Sigmoid colon (tissue), 7 donors: Measurements from ENCODE around the gene NMNAT3. TPM values are rescaled to one million over a fixed set of nuclear protein-coding genes. Genes with fewer than 3 reads are reported as not detected.

Experiments
- DNase-seq: peaks from one replicate; pipeline ENCODE4 v3.0.0-alpha.2; 2019
- H3K27ac ChIP-seq, 4 donors: fragments of 200-600 bp; sonication (generic); one replicate each; pipeline ENCODE4 v1.5.1; 2016 to 2019; ENCODE audit warnings: mild to moderate bottlenecking in 1 of 4
- H3K27me3 ChIP-seq, 3 donors: fragments of 200-600 bp; sonication (generic); one replicate each; pipeline ENCODE4 v1.5.1; 2019; ENCODE audit warnings: mild to moderate bottlenecking in 1 of 3
- H3K36me3 ChIP-seq, 4 donors: fragments of 200-600 bp; sonication (generic); one replicate each; pipeline ENCODE4 v1.5.1; 2016 to 2019
- H3K4me1 ChIP-seq, 4 donors: fragments of 200-600 bp; sonication (generic); one replicate each; pipeline ENCODE4 v1.5.1; 2017 to 2019
- H3K4me3 ChIP-seq, 4 donors: fragments of 200-600 bp; sonication (generic); one replicate each; pipeline ENCODE4 v1.5.1; 2017 to 2019; ENCODE audit warnings: mild to moderate bottlenecking in 2 of 4, moderate library complexity in 1 of 4
- H3K9me3 ChIP-seq, 4 donors: fragments of 200-600 bp in 3 of 4; sonication (generic) in 3 of 4; one replicate each; pipeline versions ENCODE4 v1.5.1 to v1.6.1; 2013 to 2019
- EP300 ChIP-seq, 4 donors: sonication (generic); formaldehyde crosslinking; IDR thresholded peaks; one replicate each; pipeline ENCODE4 v1.6.1; 2017; ENCODE audit warnings: antibody characterized with exemption in 4 of 4
- POLR2A ChIP-seq, 2 donors: fragments of 450-650 bp; IDR thresholded peaks; one replicate each; pipeline ENCODE4 v1.6.1; 2016; ENCODE audit warnings: antibody characterized with exemption in 2 of 2, mild to moderate bottlenecking in 2 of 2, moderate library complexity in 2 of 2
- POLR2AphosphoS5 ChIP-seq, 4 donors: sonication (generic); formaldehyde crosslinking; IDR thresholded peaks; one replicate each; pipeline ENCODE4 v1.6.1; 2017; ENCODE audit warnings: antibody characterized with exemption in 4 of 4
- WGBS, 2 donors: extraction: QIAGEN DNeasy Blood & Tissue Kit; methylation state at CpG; one replicate each; pipeline ENCODE4 v1.1.7; 2013; 5-methylcytosine and 5-hydroxymethylcytosine counted together
- intact Hi-C: fragments of 100-400 bp; cut with DNase I; formaldehyde crosslinking; loops from one replicate; pipeline ENCODE4 v1.15.1; 2023
- polyA plus RNA-seq, 3 donors: library from polyadenylated mRNA; stranded (reverse); fragments of 200-250 nt; gene quantifications; one replicate each; pipeline ENCODE4 v1.2.3, GENCODE V29; 2013
- total RNA-seq, 4 donors: library from RNA; depleted of rRNA; stranded (reverse); fragments of >200 nt; gene quantifications; one replicate each; pipeline ENCODE4 v1.1.0, GENCODE V29; 2016
- TF ChIP-seq, protein P1 (sequence below), 4 experiments: fragments of 450-650 bp in 3 of 4; fragments of 200-600 bp in 1 of 4; IDR thresholded peaks; one replicate each; pipeline ENCODE4 v1.5.1; 2016 to 2019; ENCODE audit warnings: antibody characterized with exemption in 4 of 4, mild to moderate bottlenecking in 3 of 4, moderate library complexity in 2 of 4
- donor health status: healthy with polysubstance abuse.
- donor health status: Bipolar disorder and iron deficiency.
- donor health status: healthy.

The NMNAT3 gene
- total and polyA plus RNA-seq, 7 donors, result 3.4 to 24.6 (median 10.0) TPM

DNA sequence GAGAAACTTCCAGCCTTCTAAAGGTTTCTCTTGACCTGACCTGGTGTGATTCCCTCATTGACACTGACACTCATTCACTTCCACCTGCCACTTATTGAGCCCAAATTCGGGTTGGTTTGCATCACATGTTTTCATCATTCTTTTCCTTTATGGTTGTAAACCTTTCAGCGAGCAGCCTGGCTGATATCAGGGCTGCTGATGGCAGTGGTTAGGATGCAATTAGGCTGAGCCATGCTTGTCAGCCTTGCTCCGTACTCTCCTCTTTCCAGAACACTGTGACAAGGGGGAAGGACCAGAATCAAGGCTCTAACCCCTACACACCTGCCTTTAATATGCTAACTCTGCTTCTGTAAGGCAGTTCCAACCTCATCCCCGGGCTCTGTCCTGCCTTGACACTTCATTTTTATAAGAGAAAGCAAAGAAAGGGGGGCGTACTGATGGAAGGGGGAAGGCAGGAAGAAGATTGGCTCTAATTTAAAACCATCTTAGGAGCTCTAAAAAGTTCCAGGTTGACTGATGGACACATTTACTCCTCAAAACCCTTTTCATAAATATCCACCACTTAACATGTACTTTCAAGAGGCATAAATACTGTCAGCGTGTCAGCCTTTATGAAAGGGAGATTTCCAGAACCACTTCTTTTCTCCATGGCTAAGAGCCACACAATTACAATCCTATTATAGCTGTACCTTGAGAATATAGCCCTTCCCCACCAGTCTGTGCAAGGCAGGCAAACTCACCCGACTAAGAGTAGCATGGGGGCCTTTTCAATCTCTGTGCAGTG, 5.7 kb downstream of the NMNAT3 start:
- TF ChIP-seq EP300 (IDR thresholded peaks at IDR 0.05), result no peak
- no peak for TF ChIP-seq POLR2AphosphoS5 (IDR thresholded peaks at IDR 0.05)
- TF ChIP-seq, protein P1, sequence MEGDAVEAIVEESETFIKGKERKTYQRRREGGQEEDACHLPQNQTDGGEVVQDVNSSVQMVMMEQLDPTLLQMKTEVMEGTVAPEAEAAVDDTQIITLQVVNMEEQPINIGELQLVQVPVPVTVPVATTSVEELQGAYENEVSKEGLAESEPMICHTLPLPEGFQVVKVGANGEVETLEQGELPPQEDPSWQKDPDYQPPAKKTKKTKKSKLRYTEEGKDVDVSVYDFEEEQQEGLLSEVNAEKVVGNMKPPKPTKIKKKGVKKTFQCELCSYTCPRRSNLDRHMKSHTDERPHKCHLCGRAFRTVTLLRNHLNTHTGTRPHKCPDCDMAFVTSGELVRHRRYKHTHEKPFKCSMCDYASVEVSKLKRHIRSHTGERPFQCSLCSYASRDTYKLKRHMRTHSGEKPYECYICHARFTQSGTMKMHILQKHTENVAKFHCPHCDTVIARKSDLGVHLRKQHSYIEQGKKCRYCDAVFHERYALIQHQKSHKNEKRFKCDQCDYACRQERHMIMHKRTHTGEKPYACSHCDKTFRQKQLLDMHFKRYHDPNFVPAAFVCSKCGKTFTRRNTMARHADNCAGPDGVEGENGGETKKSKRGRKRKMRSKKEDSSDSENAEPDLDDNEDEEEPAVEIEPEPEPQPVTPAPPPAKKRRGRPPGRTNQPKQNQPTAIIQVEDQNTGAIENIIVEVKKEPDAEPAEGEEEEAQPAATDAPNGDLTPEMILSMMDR (IDR thresholded peaks at IDR 0.05), result no peak
- TF ChIP-seq POLR2A (IDR thresholded peaks at IDR 0.05), result no peak
- peaks cover 0 to 11% (median 7%) of the 10 kb centered on the region in 4 donors for H3K4me1 ChIP-seq
- H3K27me3 ChIP-seq, result no peaks in the 10 kb centered on the region
- H3K4me3 ChIP-seq, result no peak overlapping the region
- intact Hi-C loops, result loop anchor here (10.0 kb wide), 1 partner anchor 137 kb away; the partner anchor contains the start of gene RBP1
- no peak for DNase-seq
- 77 to 81% methylated on average over 7 of the region's 7 CpGs for WGBS, 2 donors
- H3K27ac ChIP-seq, result no peak overlapping the region
- H3K36me3 ChIP-seq, result no peaks in the 10 kb centered on the region
- H3K9me3 ChIP-seq, result no peaks in the 10 kb centered on the region

DNA sequence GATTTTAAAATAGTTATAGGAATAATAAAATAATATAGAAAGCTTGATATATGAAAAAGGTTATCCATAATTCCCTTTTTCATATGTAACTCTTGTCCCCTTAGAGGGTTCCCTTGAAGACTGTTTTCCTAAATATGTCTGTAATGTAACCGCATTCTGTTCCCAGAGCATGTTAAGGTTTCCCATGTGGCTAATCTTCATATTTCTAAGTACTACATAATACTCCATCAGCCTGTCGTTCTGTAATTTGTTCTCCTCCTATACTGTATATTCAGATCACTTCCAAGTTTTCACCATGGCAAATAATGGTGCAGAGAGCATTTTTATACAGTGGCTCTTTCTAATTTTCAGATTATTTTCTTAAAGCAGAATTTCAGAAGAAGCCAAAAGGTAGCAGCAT, 6.7 kb downstream of the NMNAT3 start:
- Histone ChIP-seq H3K36me3 (no peaks in the 10 kb centered on the region), H3K27me3 (no peaks in the 10 kb centered on the region), H3K9me3 (no peaks in the 10 kb centered on the region), H3K4me3 (no peak overlapping the region), H3K27ac (no peak overlapping the region), H3K4me1 (peaks cover 0 to 4% (median 0%) of the 10 kb centered on the region in 4 donors)
- WGBS, 2 donors, result 88 to 90% methylated on average over 2 of the region's 2 CpGs
- TF ChIP-seq POLR2AphosphoS5 (IDR thresholded peaks at IDR 0.05), result no peak
- no peak for TF ChIP-seq EP300 (IDR thresholded peaks at IDR 0.05)
- TF ChIP-seq, protein P1 (IDR thresholded peaks at IDR 0.05), result no peak
- no peak for TF ChIP-seq POLR2A (IDR thresholded peaks at IDR 0.05)
- no peak for DNase-seq
- intact Hi-C loops, result loop anchor here (10.0 kb wide), 1 partner anchor 136 kb away; the partner anchor contains the start of gene RBP1

DNA sequence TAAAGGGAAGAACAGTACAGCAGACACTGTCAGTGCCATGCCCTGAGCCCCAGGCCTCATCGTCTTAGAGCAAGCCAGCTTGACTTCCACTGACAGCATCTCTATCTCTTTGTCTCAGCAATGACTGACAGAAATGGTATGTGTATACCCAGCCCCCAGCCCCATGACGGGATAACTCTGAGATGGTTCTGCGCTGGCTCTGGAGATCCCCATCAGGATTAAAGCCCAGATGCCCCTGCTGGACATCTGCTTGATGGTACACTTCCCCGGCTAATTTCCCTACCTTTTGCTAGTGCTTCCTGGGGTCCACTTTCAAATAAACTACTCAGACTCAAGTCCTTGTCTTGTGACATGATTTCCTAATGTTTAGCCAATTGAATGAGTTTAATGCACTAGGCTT, 7.6 kb downstream of the NMNAT3 start:
- 94 to 95% methylated on average over 4 of the region's 4 CpGs for WGBS, 2 donors
- intact Hi-C loops, result loop anchor here (10.0 kb wide), 1 partner anchor 135 kb away; the partner anchor contains the start of gene RBP1
- H3K27ac ChIP-seq, result no peak overlapping the region
- H3K4me3 ChIP-seq, result no peak overlapping the region
- H3K4me1 ChIP-seq, result peaks cover 0 to 4% (median 0%) of the 10 kb centered on the region in 4 donors
- no peaks in the 10 kb centered on the region for H3K9me3 ChIP-seq
- TF ChIP-seq POLR2AphosphoS5 (IDR thresholded peaks at IDR 0.05), result no peak
- TF ChIP-seq, protein P1 (IDR thresholded peaks at IDR 0.05), result no peak
- no peak for TF ChIP-seq EP300 (IDR thresholded peaks at IDR 0.05)
- TF ChIP-seq POLR2A (IDR thresholded peaks at IDR 0.05), result no peak
- H3K36me3 ChIP-seq, result no peaks in the 10 kb centered on the region
- no peak for DNase-seq
- H3K27me3 ChIP-seq, result no peaks in the 10 kb centered on the region

DNA sequence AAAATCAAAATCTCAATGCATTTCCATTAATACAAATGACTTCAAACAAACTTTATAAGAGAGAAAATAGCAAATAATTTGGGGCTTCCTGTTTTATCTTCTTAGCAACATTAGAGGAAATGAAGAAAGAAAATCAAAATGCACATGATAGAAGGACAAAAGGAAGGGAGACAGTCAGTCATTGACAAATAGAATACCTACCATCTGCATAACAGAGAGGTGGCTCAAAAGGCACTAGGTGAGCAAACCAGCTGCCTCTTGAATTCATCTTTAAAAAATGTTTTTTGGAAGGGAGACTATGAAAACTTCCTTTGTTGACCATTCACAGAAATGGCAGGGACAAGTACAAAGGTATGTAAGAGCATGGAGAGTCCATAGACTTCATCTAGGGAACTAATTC, 9.4 kb downstream of the NMNAT3 start:
- H3K4me1 ChIP-seq, result peaks cover 0 to 4% (median 0%) of the 10 kb centered on the region in 4 donors
- no peaks in the 10 kb centered on the region for H3K27me3 ChIP-seq
- DNase-seq, result no peak
- H3K36me3 ChIP-seq, result no peaks in the 10 kb centered on the region
- TF ChIP-seq, protein P1 (IDR thresholded peaks at IDR 0.05), result no peak
- TF ChIP-seq POLR2AphosphoS5 (IDR thresholded peaks at IDR 0.05) (no peak), EP300 (IDR thresholded peaks at IDR 0.05) (no peak), POLR2A (IDR thresholded peaks at IDR 0.05) (no peak)
- intact Hi-C loops, result no loop called here
- no peak overlapping the region for H3K27ac ChIP-seq
- H3K4me3 ChIP-seq, result no peak overlapping the region
- H3K9me3 ChIP-seq, result no peaks in the 10 kb centered on the region
